ENCODE measurements around the gene SLC16A2.

The SLC16A2 gene

GRCh38 chrX:74421036-74421739 is at the start of gene SLC16A2:
TSS of gene SLC16A2 (plus strand) at chrX:74421493. CDS start at chrX:74421638, 145 bp downstream.
- Histone ChIP-seq H3K4me1 (ENCODE audit: control insufficient read depth, insufficient read depth, low read length) (peaks cover 7% of the 10 kb centered on the region), H3K27ac (ENCODE audit: extremely low read depth, low read depth, low read length) (peak within 1 kb of the TSS; percentile 90), H3K36me3 (ENCODE audit: control insufficient read depth in 2 of 2, insufficient read depth in 1 of 2, low read length in 2 of 2) (no peaks in the 10 kb centered on the region), H3K9me3 (ENCODE audit: control insufficient read depth, insufficient read depth, low read depth, low read length) (no peaks in the 10 kb centered on the region), H3K4me3 (ENCODE audit: low read depth, low read length) (peak within 1 kb of the TSS; percentile 47)
- POLR2A ChIA-PET = interaction anchor here (0.5 to 2.2 kb wide), 8 partner anchors 11 to 193 kb away, joined by 3 to 10 read pairs (median 3); partner anchors contain the start of gene RLIM
- CTCF ChIA-PET = interaction anchor here (0.7 to 1.5 kb wide), 2 partner anchors 35 to 62 kb away, joined by 3 read pairs; no protein-coding TSS in a partner anchor
- peak; percentile 100 for TF ChIP-seq ZNF398 (tag by site-specific recombination; IDR thresholded peaks at IDR 0.05)
- no peak for TF ChIP-seq OVOL3 (tag by site-specific recombination; IDR thresholded peaks at IDR 0.05)
- peak; percentile 71 for TF ChIP-seq SP2 (tag by site-specific recombination; IDR thresholded peaks at IDR 0.05)
- peak; percentile 25; the same call in 1 of the 2 replicates for TF ChIP-seq KLF16 (tag by site-specific recombination; IDR thresholded peaks at IDR 0.05)
- TF ChIP-seq ZNF692 (tag by site-specific recombination; IDR thresholded peaks at IDR 0.05) = 0 out of 2 replicates have a peak, but pooled peaks have one; percentile 47
- peak; percentile 99 for TF ChIP-seq EGR2 (tag by site-specific recombination; IDR thresholded peaks at IDR 0.05; ENCODE audit: low read depth)
- no peak for TF ChIP-seq PBX3 (CRISPR knock-in tag; IDR thresholded peaks at IDR 0.05)
- peak; percentile 74 for TF ChIP-seq KLF9 (tag by site-specific recombination; IDR thresholded peaks at IDR 0.05; ENCODE audit: low read depth)
- no peak for TF ChIP-seq ZNF274 (IDR thresholded peaks at IDR 0.05; ENCODE audit: low read length)
- no peak for TF ChIP-seq ZNF274 (tag by site-specific recombination; IDR thresholded peaks at IDR 0.05; ENCODE audit: borderline replicate concordance)
- TF ChIP-seq ZBTB11 (tag by site-specific recombination; conservative IDR thresholded peaks at IDR 0.05; ENCODE audit: low read depth) = 0 out of 2 replicates have a peak, but pooled peaks have one; percentile 18
- TF ChIP-seq BCL6B (tag by site-specific recombination; IDR thresholded peaks at IDR 0.05) = no peak
- no peak for TF ChIP-seq HIC1 (tag by site-specific recombination; IDR thresholded peaks at IDR 0.05)
- TF ChIP-seq ZNF433 (tag by site-specific recombination; IDR thresholded peaks at IDR 0.05; ENCODE audit: low read depth) = no peak
- TF ChIP-seq ZNF366 (tag by site-specific recombination; conservative IDR thresholded peaks at IDR 0.05) = peak; percentile 89
- peak; percentile 81 for TF ChIP-seq ZNF335 (tag by site-specific recombination; conservative IDR thresholded peaks at IDR 0.05)
- TF ChIP-seq ZBTB8A (tag by site-specific recombination; IDR thresholded peaks at IDR 0.05) = peak; percentile 81
- no peak for TF ChIP-seq ZNF658 (tag by site-specific recombination; IDR thresholded peaks at IDR 0.05)
- TF ChIP-seq CTCF (tag by site-specific recombination; IDR thresholded peaks at IDR 0.05) = peak; percentile 54; the same call in 1 of the 2 replicates
- TF ChIP-seq ZSCAN4 (tag by site-specific recombination; IDR thresholded peaks at IDR 0.05) = no peak
- peak; percentile 90 for TF ChIP-seq GLI4 (tag by site-specific recombination; IDR thresholded peaks at IDR 0.05)
- TF ChIP-seq ZNF121 (tag by site-specific recombination; IDR thresholded peaks at IDR 0.05) = no peak

Data from HEK293 (cell line).